GM19438 (cell line): ENCODE results near the gene ANKS4B.
"Not testable (repeated sequence)": the region's sequence is repeated elsewhere in the genome, so short reads cannot be mapped to it uniquely, and the experiment has no call there.

Source experiments
- ATAC-seq: cut with Tn5 transposase; IDR thresholded peaks from one replicate; pipeline ENCODE4 v1.9.1; 2021; ENCODE audit warnings: low read depth; ENCODE audit not compliant: unreplicated experiment

Gene ANKS4B

GRCh38 chr16:21260870-21261791, 27.6 kb downstream of the ANKS4B start:
- ATAC-seq, result no peak

- no peak for ATAC-seq
Observed at GRCh38 chr16:21262779-21263639, 29.5 kb downstream of the ANKS4B start.

GRCh38 chr16:21263640-21264570, 30.4 kb downstream of the ANKS4B start:
- peak; percentile 94 for ATAC-seq

GRCh38 chr16:21264571-21265036, 31.1 kb downstream of the ANKS4B start:
- ATAC-seq, result no peak

GRCh38 chr16:21265104-21265837, 31.8 kb downstream of the ANKS4B start:
- no peak for ATAC-seq

- no peak for ATAC-seq
Observed at GRCh38 chr16:21267298-21267697, 33.8 kb downstream of the ANKS4B start.

GRCh38 chr16:21268236-21268635, 34.7 kb downstream of the ANKS4B start:
- no peak for ATAC-seq

- no peak for ATAC-seq
Observed at GRCh38 chr16:21272253-21272652, 38.8 kb downstream of the ANKS4B start.

- not testable (repeated sequence) for ATAC-seq
Observed at GRCh38 chr16:21272763-21273162, 39.3 kb downstream of the ANKS4B start.

- no peak for ATAC-seq
Observed at GRCh38 chr16:21274172-21274726, 40.8 kb downstream of the ANKS4B start.

- no peak for ATAC-seq
Observed at GRCh38 chr16:21275529-21275928, 42.0 kb downstream of the ANKS4B start.

- no peak for ATAC-seq
Observed at GRCh38 chr16:21276090-21276489, 42.6 kb downstream of the ANKS4B start.

- no peak for ATAC-seq
Observed at GRCh38 chr16:21277045-21277926, 43.8 kb downstream of the ANKS4B start.

GRCh38 chr16:21277927-21278706, 44.6 kb downstream of the ANKS4B start, which contains the start of gene CRYM:
CRYM (minus strand) TSS chr16:21278290; CDS start chr16:21278251, 39 bp downstream.
- ATAC-seq, result no peak

- no peak for ATAC-seq
Observed at GRCh38 chr16:21279501-21279900, 46.0 kb downstream of the ANKS4B start.

- no peak for ATAC-seq
Observed at GRCh38 chr16:21281698-21282389, 48.3 kb downstream of the ANKS4B start.
